ENCODE data around the gene EYA4.

DNA sequence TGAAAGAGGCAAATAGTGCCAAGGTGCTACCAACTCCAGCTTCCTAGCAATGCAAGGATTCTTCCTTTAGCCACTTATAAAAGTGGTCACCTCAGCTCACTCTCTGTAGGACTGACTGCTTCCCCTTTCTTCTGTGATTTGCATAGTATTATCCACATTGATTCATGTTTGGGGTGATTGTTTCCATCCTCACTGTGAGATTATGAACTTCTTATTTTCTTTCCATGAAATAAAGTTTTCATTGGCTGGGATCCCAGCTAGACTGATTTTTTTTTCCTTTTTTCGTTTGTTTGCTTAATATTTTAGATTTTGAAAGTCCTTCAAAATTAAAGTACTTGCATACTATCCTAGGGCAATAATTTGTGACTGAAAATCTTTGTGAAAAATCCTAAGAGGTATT, 50.5 kb downstream of the EYA4 start:
- TF ChIP-seq, protein P1, sequence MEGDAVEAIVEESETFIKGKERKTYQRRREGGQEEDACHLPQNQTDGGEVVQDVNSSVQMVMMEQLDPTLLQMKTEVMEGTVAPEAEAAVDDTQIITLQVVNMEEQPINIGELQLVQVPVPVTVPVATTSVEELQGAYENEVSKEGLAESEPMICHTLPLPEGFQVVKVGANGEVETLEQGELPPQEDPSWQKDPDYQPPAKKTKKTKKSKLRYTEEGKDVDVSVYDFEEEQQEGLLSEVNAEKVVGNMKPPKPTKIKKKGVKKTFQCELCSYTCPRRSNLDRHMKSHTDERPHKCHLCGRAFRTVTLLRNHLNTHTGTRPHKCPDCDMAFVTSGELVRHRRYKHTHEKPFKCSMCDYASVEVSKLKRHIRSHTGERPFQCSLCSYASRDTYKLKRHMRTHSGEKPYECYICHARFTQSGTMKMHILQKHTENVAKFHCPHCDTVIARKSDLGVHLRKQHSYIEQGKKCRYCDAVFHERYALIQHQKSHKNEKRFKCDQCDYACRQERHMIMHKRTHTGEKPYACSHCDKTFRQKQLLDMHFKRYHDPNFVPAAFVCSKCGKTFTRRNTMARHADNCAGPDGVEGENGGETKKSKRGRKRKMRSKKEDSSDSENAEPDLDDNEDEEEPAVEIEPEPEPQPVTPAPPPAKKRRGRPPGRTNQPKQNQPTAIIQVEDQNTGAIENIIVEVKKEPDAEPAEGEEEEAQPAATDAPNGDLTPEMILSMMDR (conservative IDR thresholded peaks at IDR 0.05 in 1 of 2, IDR thresholded peaks at IDR 0.05 in 1 of 2; ENCODE audit: extremely low read depth in 1 of 2, insufficient read depth in 1 of 2, low read depth in 1 of 2, low read length in 2 of 2): no peak
- no peak for TF ChIP-seq EZH2 (IDR thresholded peaks at IDR 0.05; ENCODE audit: borderline replicate concordance, low read length)

All from mammary epithelial cell (primary cell).